ENCODE data around the gene PIGQ.

The PIGQ gene

GRCh38 chr16:569445-570254 lies at the start of gene PIGQ:
Gene PIGQ, plus strand, starts transcription at chr16:569968. Its CDS starts 4,107 bp downstream, at chr16:574075.
- peak; percentile 80 for DNase-seq

- DNase-seq, result no peak
Measured at GRCh38 chr16:520847-521246, 48.9 kb upstream of the PIGQ start.

- no peak for DNase-seq
Measured at GRCh38 chr16:521381-522210, 48.2 kb upstream of the PIGQ start.

- no peak for DNase-seq
Measured at GRCh38 chr16:522320-523096, 47.3 kb upstream of the PIGQ start.

- no peak for DNase-seq
Measured at GRCh38 chr16:523097-523741, 46.5 kb upstream of the PIGQ start.

- DNase-seq, result no peak
Measured at GRCh38 chr16:524274-525040, 45.3 kb upstream of the PIGQ start.

- no peak for DNase-seq
Measured at GRCh38 chr16:525123-525519, 44.6 kb upstream of the PIGQ start.

- peak; percentile 53 for DNase-seq
Measured at GRCh38 chr16:525520-526180, 44.1 kb upstream of the PIGQ start.

GRCh38 chr16:526181-527014 lies 43.4 kb upstream of the PIGQ start:
- DNase-seq, result peak; percentile 79

GRCh38 chr16:527015-527903 lies 42.5 kb upstream of the PIGQ start, which contains the start of gene CAPN15:
Gene CAPN15, plus strand, starts transcription at chr16:527712. Its CDS starts 19,127 bp downstream, at chr16:546839.
- DNase-seq, result peak; percentile 91

- peak; percentile 78 for DNase-seq
Measured at GRCh38 chr16:528111-529011, 41.4 kb upstream of the PIGQ start.

- DNase-seq, result peak; percentile 61
Measured at GRCh38 chr16:529012-529575, 40.7 kb upstream of the PIGQ start.

- peak; percentile 54 for DNase-seq
Measured at GRCh38 chr16:530111-530817, 39.5 kb upstream of the PIGQ start.

- DNase-seq, result no peak
Measured at GRCh38 chr16:531494-532125, 38.2 kb upstream of the PIGQ start.

GRCh38 chr16:533391-534123 lies 36.2 kb upstream of the PIGQ start:
- DNase-seq, result peak; percentile 31

- DNase-seq, result no peak
Measured at GRCh38 chr16:534135-534534, 35.6 kb upstream of the PIGQ start.

Measured in hematopoietic multipotent progenitor cell treated with erythropoietin and hydrocortisone succinate and interleukin-3 and kit ligand, for 6 days (in vitro differentiated cells).